ENCODE data around the gene ADRB1. TPM values are rescaled to one million over a fixed set of nuclear protein-coding genes. Genes with fewer than 3 reads are reported as not detected.

Gene ADRB1
- total RNA-seq, 1 experiment from 2014 or later: 0.15 TPM

DNA sequence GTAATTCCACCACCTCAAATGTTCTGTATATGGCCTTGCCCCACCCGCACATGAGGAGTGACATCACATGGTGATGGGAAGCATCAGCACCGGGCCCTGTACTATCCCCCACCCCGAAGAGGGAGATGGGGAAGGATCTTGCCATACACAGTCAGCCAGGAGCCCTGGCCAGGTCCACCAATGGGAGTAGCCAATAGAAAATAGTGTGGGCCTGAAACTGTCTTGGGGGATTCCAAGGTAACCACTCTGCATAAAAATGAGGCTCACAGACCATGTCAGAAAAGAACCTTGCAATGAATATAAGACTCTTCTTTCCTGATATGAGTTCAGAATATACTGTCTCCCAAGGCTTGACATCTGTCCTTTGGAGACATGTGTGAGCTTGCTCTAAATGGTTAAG is 51.1 kb downstream of the ADRB1 start:
- TF ChIP-seq EZH2phosphoT487 (IDR thresholded peaks at IDR 0.05; ENCODE audit: borderline replicate concordance, low read length) (no peak), EZH2 (IDR thresholded peaks at IDR 0.05; ENCODE audit: low read length, unreplicated experiment) (no peak)
- TF ChIP-seq, protein P1, sequence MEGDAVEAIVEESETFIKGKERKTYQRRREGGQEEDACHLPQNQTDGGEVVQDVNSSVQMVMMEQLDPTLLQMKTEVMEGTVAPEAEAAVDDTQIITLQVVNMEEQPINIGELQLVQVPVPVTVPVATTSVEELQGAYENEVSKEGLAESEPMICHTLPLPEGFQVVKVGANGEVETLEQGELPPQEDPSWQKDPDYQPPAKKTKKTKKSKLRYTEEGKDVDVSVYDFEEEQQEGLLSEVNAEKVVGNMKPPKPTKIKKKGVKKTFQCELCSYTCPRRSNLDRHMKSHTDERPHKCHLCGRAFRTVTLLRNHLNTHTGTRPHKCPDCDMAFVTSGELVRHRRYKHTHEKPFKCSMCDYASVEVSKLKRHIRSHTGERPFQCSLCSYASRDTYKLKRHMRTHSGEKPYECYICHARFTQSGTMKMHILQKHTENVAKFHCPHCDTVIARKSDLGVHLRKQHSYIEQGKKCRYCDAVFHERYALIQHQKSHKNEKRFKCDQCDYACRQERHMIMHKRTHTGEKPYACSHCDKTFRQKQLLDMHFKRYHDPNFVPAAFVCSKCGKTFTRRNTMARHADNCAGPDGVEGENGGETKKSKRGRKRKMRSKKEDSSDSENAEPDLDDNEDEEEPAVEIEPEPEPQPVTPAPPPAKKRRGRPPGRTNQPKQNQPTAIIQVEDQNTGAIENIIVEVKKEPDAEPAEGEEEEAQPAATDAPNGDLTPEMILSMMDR (conservative IDR thresholded peaks at IDR 0.05; ENCODE audit: low read depth, low read length): no peak
- no peaks in the 10 kb centered on the region for H3K9me3 ChIP-seq (ENCODE audit: low read length)
- POLR2A ChIA-PET (ENCODE audit: unreplicated experiment): no interaction called here

DNA sequence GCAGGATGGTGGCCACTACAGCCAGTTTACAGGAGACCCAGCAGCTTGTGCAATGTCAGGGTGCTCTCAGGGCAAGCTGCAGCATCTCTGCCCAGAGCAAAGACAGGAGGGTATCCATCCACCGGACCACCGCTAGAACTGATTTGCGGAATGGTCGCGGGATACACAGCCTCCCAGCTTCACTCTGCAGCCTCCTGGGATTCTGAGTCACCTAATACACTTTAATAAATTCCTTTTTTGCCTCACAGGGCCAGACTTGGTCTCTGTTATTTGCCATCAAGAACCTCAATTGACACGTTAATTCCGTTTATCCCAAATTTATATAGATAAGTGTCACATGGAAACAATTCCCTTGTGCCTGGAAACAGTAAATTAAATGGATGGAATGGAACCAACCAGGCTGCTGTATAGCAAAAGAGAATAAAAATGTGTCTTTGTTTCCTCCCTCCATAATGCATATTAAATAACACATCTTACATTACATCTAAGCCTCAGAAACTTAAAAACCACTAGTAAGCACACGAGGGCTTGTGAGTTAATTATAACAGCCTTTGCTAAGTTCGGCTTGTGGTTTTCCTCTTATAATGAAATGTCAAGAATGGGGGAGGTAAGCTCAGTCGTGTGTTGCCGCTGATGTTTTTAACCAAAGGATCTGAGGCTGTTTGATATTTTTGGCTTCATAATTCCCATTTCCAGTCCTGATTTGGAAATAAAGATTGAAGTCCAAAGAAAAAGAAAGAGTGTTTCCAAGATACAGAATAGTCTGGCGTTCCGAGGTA is 52.1 kb downstream of the ADRB1 start:
- Histone ChIP-seq H2AFZ (ENCODE audit: low read length) (no peak overlapping the region), H3K27me3 (ENCODE audit: low read length) (no peaks in the 10 kb centered on the region), H3K36me3 (ENCODE audit: low read depth, low read length) (no peaks in the 10 kb centered on the region), H3K9me3 (ENCODE audit: low read length) (no peaks in the 10 kb centered on the region), H3K4me2 (ENCODE audit: low read length) (no peak overlapping the region), H3K9ac (ENCODE audit: low read length) (no peak overlapping the region), H3K79me2 (ENCODE audit: low read length) (no peaks in the 10 kb centered on the region), H4K20me1 (ENCODE audit: low read length) (no peaks in the 10 kb centered on the region), H3K4me3 (ENCODE audit: low read length) (no peak overlapping the region), H3K27ac (ENCODE audit: low read length) (no peak overlapping the region), H3F3A (ENCODE audit: low read length, unreplicated experiment) (no peaks in the 10 kb centered on the region), H3K9me2 (replicated peaks; ENCODE audit: low read length) (no peaks in the 10 kb centered on the region), H3K4me1 (ENCODE audit: insufficient read depth, low read length) (peaks cover 9% of the 10 kb centered on the region; the same call in 1 of the 2 replicates)
- TF ChIP-seq EZH2 (IDR thresholded peaks at IDR 0.05; ENCODE audit: low read length, unreplicated experiment): no peak
- TF ChIP-seq, protein P1 (conservative IDR thresholded peaks at IDR 0.05; ENCODE audit: low read depth, low read length): no peak
- no peak for TF ChIP-seq EZH2phosphoT487 (IDR thresholded peaks at IDR 0.05; ENCODE audit: borderline replicate concordance, low read length)
- ATAC-seq (no peak), DNase-seq (no peak)
- ChIA-PET POLR2A (ENCODE audit: unreplicated experiment) (no interaction called here), CTCF (no interaction called here)
- no TSS peak for BruUV-seq (replicated peaks)
- intact Hi-C loops (cut with micrococcal nuclease): no loop called here

More for the DNA sequence above, 51.1 kb downstream of the ADRB1 start:
- Histone ChIP-seq H3K4me3 (ENCODE audit: low read length) (no peak overlapping the region), H3K9ac (ENCODE audit: low read length) (no peak overlapping the region), H3K36me3 (ENCODE audit: low read depth, low read length) (no peaks in the 10 kb centered on the region), H3F3A (ENCODE audit: low read length, unreplicated experiment) (no peaks in the 10 kb centered on the region), H4K20me1 (ENCODE audit: low read length) (no peaks in the 10 kb centered on the region), H3K27me3 (ENCODE audit: low read length) (no peaks in the 10 kb centered on the region), H3K4me1 (ENCODE audit: insufficient read depth, low read length) (no peaks in the 10 kb centered on the region), H2AFZ (ENCODE audit: low read length) (no peak overlapping the region), H3K27ac (ENCODE audit: low read length) (no peak overlapping the region), H3K4me2 (ENCODE audit: low read length) (no peak overlapping the region), H3K79me2 (ENCODE audit: low read length) (no peaks in the 10 kb centered on the region), H3K9me2 (replicated peaks; ENCODE audit: low read length) (no peaks in the 10 kb centered on the region)
- DNase-seq (no peak), ATAC-seq (no peak)
- intact Hi-C loops (cut with micrococcal nuclease): no loop called here
- no TSS peak for BruUV-seq (replicated peaks)
- CTCF ChIA-PET: no interaction called here

Other genes starting within 250 kb of the ADRB1 start
- 3.3 and 5.0 TPM in 2 replicates for gene DCLRE1A, start 189.8 kb upstream of the ADRB1 start, total RNA-seq (2014; rRNA removed)
- gene NHLRC2, start 189.2 kb upstream of the ADRB1 start, total RNA-seq (2014; rRNA removed): 17.5 and 24.1 TPM in 2 replicates
- gene CCDC186, start 130.3 kb downstream of the ADRB1 start, total RNA-seq (2014; rRNA removed): 4.4 and 5.7 TPM in 2 replicates
- gene TDRD1, start 135.5 kb downstream of the ADRB1 start, total RNA-seq (2014; rRNA removed): not detected in 2 replicates
- not detected in 2 replicates for gene VWA2, start 195.4 kb downstream of the ADRB1 start, total RNA-seq (2014; rRNA removed)